Measurements from ENCODE around the gene NR4A1.

The NR4A1 gene

DNA sequence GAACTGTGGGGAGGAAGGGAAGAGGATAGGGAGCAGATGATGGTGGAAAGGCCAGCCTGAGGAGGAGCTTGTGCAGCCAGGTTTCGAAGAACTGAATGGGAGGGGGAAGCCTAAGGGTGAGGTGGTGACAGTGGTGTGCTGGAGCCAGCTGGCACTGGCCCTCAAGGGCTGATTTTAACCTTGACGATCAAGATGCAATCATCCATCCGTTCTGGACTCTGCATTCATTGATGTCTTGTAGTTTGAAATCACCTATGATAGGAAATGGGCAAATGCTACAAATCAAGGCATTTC is 15.8 kb downstream of the NR4A1 start:
- Histone ChIP-seq H3K4me1 (ENCODE audit: control insufficient read depth in 2 of 2, insufficient read depth in 2 of 2, low read length in 2 of 2) (peaks cover 12 to 21% of the 10 kb centered on the region in 2 donors), H3K27ac (ENCODE audit: low read depth in 2 of 2, low read length in 2 of 2) (no peak overlapping the region)

GRCh38 chr12:52069327-52070184 is 18.3 kb downstream of the NR4A1 start, which contains the start of gene ATG101:
ATG101 (plus strand) TSS chr12:52069978; CDS start chr12:52073651, 3,673 bp downstream.
- H3K4me3 ChIP-seq (ENCODE audit: low read length in 2 of 2): peak within 1 kb of the TSS; percentile 80 to 95
- H3K9ac ChIP-seq (ENCODE audit: low read depth in 1 of 2, low read length in 2 of 2): peak within 1 kb of the TSS; percentile 86 to 91
- no peaks in the 10 kb centered on the region for H3K9me3 ChIP-seq (ENCODE audit: control insufficient read depth in 2 of 2, low read length in 2 of 2)
- peak within 1 kb of the TSS; percentile 81 to 89 for H3K27ac ChIP-seq (ENCODE audit: low read depth in 2 of 2, low read length in 2 of 2)
- peaks cover 12 to 18% of the 10 kb centered on the region in 2 donors for H3K4me1 ChIP-seq (ENCODE audit: control insufficient read depth in 2 of 2, insufficient read depth in 2 of 2, low read length in 2 of 2)
- H3K36me3 ChIP-seq (ENCODE audit: control insufficient read depth in 2 of 2, insufficient read depth in 2 of 2, low read length in 2 of 2): peaks cover 8 to 14% of the 10 kb centered on the region in 2 donors
- H3K27me3 ChIP-seq (ENCODE audit: control insufficient read depth in 2 of 2, insufficient read depth in 2 of 2, low read length in 2 of 2): no peaks in the 10 kb centered on the region

More for the DNA sequence above, 15.8 kb downstream of the NR4A1 start:
- H3K9me3 ChIP-seq (ENCODE audit: control insufficient read depth in 2 of 2, low read length in 2 of 2): no peaks in the 10 kb centered on the region
- no peak overlapping the region for H3K9ac ChIP-seq (ENCODE audit: low read depth in 1 of 2, low read length in 2 of 2)
- H3K27me3 ChIP-seq (ENCODE audit: control insufficient read depth in 2 of 2, insufficient read depth in 2 of 2, low read length in 2 of 2): no peaks in the 10 kb centered on the region
- no peak overlapping the region for H3K4me3 ChIP-seq (ENCODE audit: low read length in 2 of 2)
- no peaks in the 10 kb centered on the region for H3K36me3 ChIP-seq (ENCODE audit: control insufficient read depth in 2 of 2, insufficient read depth in 2 of 2, low read length in 2 of 2)

- Histone ChIP-seq H3K27ac (ENCODE audit: low read depth in 2 of 2, low read length in 2 of 2) (peak overlapping the region; percentile 81 to 89), H3K4me3 (ENCODE audit: low read length in 2 of 2) (peak overlapping the region; percentile 80 to 95), H3K9ac (ENCODE audit: low read depth in 1 of 2, low read length in 2 of 2) (peak overlapping the region; percentile 86 to 91), H3K27me3 (ENCODE audit: control insufficient read depth in 2 of 2, insufficient read depth in 2 of 2, low read length in 2 of 2) (no peaks in the 10 kb centered on the region), H3K36me3 (ENCODE audit: control insufficient read depth in 2 of 2, insufficient read depth in 2 of 2, low read length in 2 of 2) (peaks cover 13 to 20% of the 10 kb centered on the region in 2 donors), H3K4me1 (ENCODE audit: control insufficient read depth in 2 of 2, insufficient read depth in 2 of 2, low read length in 2 of 2) (peaks cover 12 to 18% of the 10 kb centered on the region in 2 donors), H3K9me3 (ENCODE audit: control insufficient read depth in 2 of 2, low read length in 2 of 2) (no peaks in the 10 kb centered on the region)
Observed at GRCh38 chr12:52070185-52070925, 19.1 kb downstream of the NR4A1 start.

DNA sequence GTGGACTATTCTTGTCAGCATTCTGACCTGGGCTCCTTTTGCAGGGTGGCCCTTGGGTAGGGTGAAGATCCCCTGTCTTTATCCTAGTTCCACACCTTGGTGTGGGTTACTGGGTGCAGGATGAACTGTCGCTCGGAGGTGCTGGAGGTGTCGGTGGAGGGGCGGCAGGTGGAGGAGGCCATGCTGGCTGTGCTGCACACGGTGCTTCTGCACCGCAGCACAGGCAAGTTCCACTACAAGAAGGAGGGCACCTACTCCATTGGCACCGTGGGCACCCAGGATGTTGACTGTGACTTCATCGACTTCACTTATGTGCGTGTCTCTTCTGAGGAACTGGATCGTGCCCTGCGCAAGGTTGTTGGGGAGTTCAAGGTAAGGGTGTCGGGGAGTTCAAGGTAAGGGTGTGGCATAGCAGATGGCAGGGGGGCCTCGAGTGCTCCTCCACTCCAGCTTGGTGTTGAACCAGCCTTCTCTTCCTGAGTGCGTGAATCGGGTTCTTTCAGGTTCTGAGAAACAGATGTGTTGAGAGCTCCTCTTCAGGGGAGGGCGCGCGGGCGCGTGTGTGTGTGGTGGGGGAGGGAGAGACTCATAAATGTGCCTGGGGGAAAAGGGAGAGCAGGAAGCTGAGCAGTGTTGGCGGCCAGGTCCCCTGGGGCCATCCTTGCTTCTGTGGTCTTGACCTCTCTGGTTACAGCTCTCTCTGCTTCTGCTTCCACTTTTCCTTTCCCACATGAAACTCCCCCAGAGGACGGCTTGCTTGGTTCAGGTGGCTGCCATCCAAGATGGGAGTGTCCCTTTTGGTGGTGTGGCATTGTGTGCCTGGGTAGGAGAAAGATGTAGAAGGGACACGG is 22.5 kb downstream of the NR4A1 start:
- Histone ChIP-seq H3K9me3 (ENCODE audit: control insufficient read depth in 2 of 2, low read length in 2 of 2) (no peaks in the 10 kb centered on the region), H3K36me3 (ENCODE audit: control insufficient read depth in 2 of 2, insufficient read depth in 2 of 2, low read length in 2 of 2) (peaks cover 35 to 49% of the 10 kb centered on the region in 2 donors), H3K4me3 (ENCODE audit: low read length in 2 of 2) (no peak overlapping the region), H3K9ac (ENCODE audit: low read depth in 1 of 2, low read length in 2 of 2) (no peak overlapping the region), H3K27ac (ENCODE audit: low read depth in 2 of 2, low read length in 2 of 2) (no peak overlapping the region), H3K4me1 (ENCODE audit: control insufficient read depth in 2 of 2, insufficient read depth in 2 of 2, low read length in 2 of 2) (peaks cover 12 to 18% of the 10 kb centered on the region in 2 donors), H3K27me3 (ENCODE audit: control insufficient read depth in 2 of 2, insufficient read depth in 2 of 2, low read length in 2 of 2) (no peaks in the 10 kb centered on the region)

GRCh38 chr12:52074971-52075724 is 23.9 kb downstream of the NR4A1 start:
- Histone ChIP-seq H3K27ac (ENCODE audit: low read depth in 2 of 2, low read length in 2 of 2) (no peak overlapping the region), H3K4me1 (ENCODE audit: control insufficient read depth in 2 of 2, insufficient read depth in 2 of 2, low read length in 2 of 2) (peaks cover 8 to 12% of the 10 kb centered on the region in 2 donors), H3K9ac (ENCODE audit: low read depth in 1 of 2, low read length in 2 of 2) (no peak overlapping the region), H3K36me3 (ENCODE audit: control insufficient read depth in 2 of 2, insufficient read depth in 2 of 2, low read length in 2 of 2) (peaks cover 38 to 53% of the 10 kb centered on the region in 2 donors), H3K27me3 (ENCODE audit: control insufficient read depth in 2 of 2, insufficient read depth in 2 of 2, low read length in 2 of 2) (no peaks in the 10 kb centered on the region), H3K4me3 (ENCODE audit: low read length in 2 of 2) (no peak overlapping the region), H3K9me3 (ENCODE audit: control insufficient read depth in 2 of 2, low read length in 2 of 2) (no peaks in the 10 kb centered on the region)

DNA sequence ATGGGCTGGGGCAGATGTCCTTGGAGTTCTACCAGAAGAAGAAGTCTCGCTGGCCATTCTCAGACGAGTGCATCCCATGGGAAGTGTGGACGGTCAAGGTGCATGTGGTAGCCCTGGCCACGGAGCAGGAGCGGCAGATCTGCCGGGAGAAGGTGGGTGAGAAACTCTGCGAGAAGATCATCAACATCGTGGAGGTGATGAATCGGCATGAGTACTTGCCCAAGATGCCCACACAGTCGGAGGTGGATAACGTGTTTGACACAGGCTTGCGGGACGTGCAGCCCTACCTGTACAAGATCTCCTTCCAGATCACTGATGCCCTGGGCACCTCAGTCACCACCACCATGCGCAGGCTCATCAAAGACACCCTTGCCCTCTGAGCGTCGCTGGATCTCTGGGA is 25.6 kb downstream of the NR4A1 start:
- H3K4me3 ChIP-seq (ENCODE audit: low read length in 2 of 2): no peak overlapping the region
- peaks cover 38 to 53% of the 10 kb centered on the region in 2 donors for H3K36me3 ChIP-seq (ENCODE audit: control insufficient read depth in 2 of 2, insufficient read depth in 2 of 2, low read length in 2 of 2)
- no peaks in the 10 kb centered on the region for H3K9me3 ChIP-seq (ENCODE audit: control insufficient read depth in 2 of 2, low read length in 2 of 2)
- H3K27ac ChIP-seq (ENCODE audit: low read depth in 2 of 2, low read length in 2 of 2): no peak overlapping the region
- no peak overlapping the region for H3K9ac ChIP-seq (ENCODE audit: low read depth in 1 of 2, low read length in 2 of 2)
- H3K4me1 ChIP-seq (ENCODE audit: control insufficient read depth in 2 of 2, insufficient read depth in 2 of 2, low read length in 2 of 2): peaks cover 4 to 6% of the 10 kb centered on the region in 2 donors
- no peaks in the 10 kb centered on the region for H3K27me3 ChIP-seq (ENCODE audit: control insufficient read depth in 2 of 2, insufficient read depth in 2 of 2, low read length in 2 of 2)

GRCh38 chr12:52078276-52078675 is 27.0 kb downstream of the NR4A1 start:
- H3K4me3 ChIP-seq (ENCODE audit: low read length in 2 of 2): no peak overlapping the region
- H3K9ac ChIP-seq (ENCODE audit: low read depth in 1 of 2, low read length in 2 of 2): no peak overlapping the region
- no peaks in the 10 kb centered on the region for H3K27me3 ChIP-seq (ENCODE audit: control insufficient read depth in 2 of 2, insufficient read depth in 2 of 2, low read length in 2 of 2)
- H3K36me3 ChIP-seq (ENCODE audit: control insufficient read depth in 2 of 2, insufficient read depth in 2 of 2, low read length in 2 of 2): peaks cover 36 to 51% of the 10 kb centered on the region in 2 donors
- H3K4me1 ChIP-seq (ENCODE audit: control insufficient read depth in 2 of 2, insufficient read depth in 2 of 2, low read length in 2 of 2): peaks cover 7 to 15% of the 10 kb centered on the region in 2 donors
- H3K9me3 ChIP-seq (ENCODE audit: control insufficient read depth in 2 of 2, low read length in 2 of 2): no peaks in the 10 kb centered on the region
- no peak overlapping the region for H3K27ac ChIP-seq (ENCODE audit: low read depth in 2 of 2, low read length in 2 of 2)

DNA sequence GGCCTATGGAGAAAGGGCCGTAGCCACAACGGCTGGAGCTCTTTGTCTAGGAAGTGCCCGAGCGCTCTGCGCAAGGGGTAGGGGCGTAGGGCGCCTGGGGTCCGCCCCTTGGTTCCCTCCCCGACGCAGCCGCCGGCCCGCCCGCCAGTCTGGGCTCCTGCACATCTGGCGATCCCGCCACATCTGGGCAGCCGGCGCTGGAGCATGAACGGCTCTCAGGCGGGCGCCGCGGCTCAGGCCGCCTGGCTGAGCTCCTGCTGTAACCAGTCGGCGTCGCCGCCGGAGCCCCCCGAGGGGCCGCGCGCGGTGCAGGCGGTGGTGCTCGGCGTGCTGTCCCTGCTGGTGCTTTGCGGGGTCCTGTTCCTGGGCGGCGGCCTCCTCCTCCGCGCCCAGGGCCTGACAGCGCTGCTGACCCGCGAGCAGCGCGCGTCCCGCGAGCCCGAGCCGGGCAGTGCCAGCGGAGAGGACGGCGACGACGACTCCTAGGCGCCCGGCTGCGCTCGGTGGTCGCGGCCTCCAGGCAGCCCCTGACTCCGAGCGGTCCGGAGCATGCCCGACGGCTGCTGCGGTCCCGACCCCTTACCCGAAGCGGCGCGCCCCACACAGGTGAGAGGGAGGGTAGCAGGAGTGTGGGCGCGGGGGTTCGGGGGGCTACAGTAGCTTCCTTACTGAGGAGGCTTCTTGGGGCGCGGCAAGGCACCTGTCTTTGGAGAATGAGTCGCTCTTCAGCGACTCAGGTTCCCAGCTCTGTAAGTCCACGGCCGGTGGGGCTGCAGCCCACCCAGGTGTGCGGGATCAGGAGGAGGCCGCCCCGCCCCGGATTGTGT is 28.5 kb downstream of the NR4A1 start, which contains the start of gene SMIM41:
SMIM41 (plus strand) TSS at position 129 of the 827 bp plus-strand sequence; CDS start at position 205, 76 bp downstream.
- Histone ChIP-seq H3K9ac (ENCODE audit: low read depth in 1 of 2, low read length in 2 of 2) (no peak within 1 kb of the TSS), H3K27me3 (ENCODE audit: control insufficient read depth in 2 of 2, insufficient read depth in 2 of 2, low read length in 2 of 2) (no peaks in the 10 kb centered on the region), H3K36me3 (ENCODE audit: control insufficient read depth in 2 of 2, insufficient read depth in 2 of 2, low read length in 2 of 2) (peaks cover 30 to 38% of the 10 kb centered on the region in 2 donors), H3K27ac (ENCODE audit: low read depth in 2 of 2, low read length in 2 of 2) (peak within 1 kb of the TSS in 1 of 2 donors; percentile 72), H3K9me3 (ENCODE audit: control insufficient read depth in 2 of 2, low read length in 2 of 2) (no peaks in the 10 kb centered on the region), H3K4me1 (ENCODE audit: control insufficient read depth in 2 of 2, insufficient read depth in 2 of 2, low read length in 2 of 2) (peaks cover 7 to 16% of the 10 kb centered on the region in 2 donors), H3K4me3 (ENCODE audit: low read length in 2 of 2) (peak within 1 kb of the TSS in 1 of 2 donors; percentile 13)
